K562 (cell line): Measurements from ENCODE around the gene STUB1.

Experiments used
- ZNF24 ChIP-seq: fragments of 450-650 bp; IDR thresholded peaks from 2 replicates; pipeline ENCODE4 v1.6.1; 2016
- TF ChIP-seq, protein P1 (sequence below): IDR thresholded peaks from 2 replicates; pipeline ENCODE4 v1.6.1; 2016; ENCODE audit warnings: missing genetic modification characterization, missing compliant biosample characterization

- no peak for TF ChIP-seq ZNF24
- TF ChIP-seq, protein P1, sequence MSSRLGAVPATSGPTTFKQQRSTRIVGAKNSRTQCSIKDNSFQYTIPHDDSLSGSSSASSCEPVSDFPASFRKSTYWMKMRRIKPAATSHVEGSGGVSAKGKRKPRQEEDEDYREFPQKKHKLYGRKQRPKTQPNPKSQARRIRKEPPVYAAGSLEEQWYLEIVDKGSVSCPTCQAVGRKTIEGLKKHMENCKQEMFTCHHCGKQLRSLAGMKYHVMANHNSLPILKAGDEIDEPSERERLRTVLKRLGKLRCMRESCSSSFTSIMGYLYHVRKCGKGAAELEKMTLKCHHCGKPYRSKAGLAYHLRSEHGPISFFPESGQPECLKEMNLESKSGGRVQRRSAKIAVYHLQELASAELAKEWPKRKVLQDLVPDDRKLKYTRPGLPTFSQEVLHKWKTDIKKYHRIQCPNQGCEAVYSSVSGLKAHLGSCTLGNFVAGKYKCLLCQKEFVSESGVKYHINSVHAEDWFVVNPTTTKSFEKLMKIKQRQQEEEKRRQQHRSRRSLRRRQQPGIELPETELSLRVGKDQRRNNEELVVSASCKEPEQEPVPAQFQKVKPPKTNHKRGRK (tag) = no peak
These were observed 34.6 kb downstream of the STUB1 start, which contains the start of gene METRN for GRCh38 chr16:714558-715476.
